K562 (cell line): ENCODE data around the gene EMC8. TPM values are rescaled to one million over a fixed set of nuclear protein-coding genes. Genes with fewer than 3 reads are reported as not detected.

Experiments
- ATAC-seq: fragments of 200-7000 bp; cut with Tn5 transposase; 3 replicates; pipeline ENCODE4 v1.9.1; 2020; ENCODE audit warnings: moderate library complexity
- BruUV-seq: library from RNA; stranded (reverse); fragments of 400-500 nt; replicated peaks from 2 replicates; lab custom pipeline; 2021; lab: Mats Ljungman, UMichigan
- CTCF ChIA-PET: fragments of 300-600 bp; formaldehyde crosslinking; extraction: SDS; loops from one replicate; lab custom pipeline; 2021; ENCODE audit warnings: low intra/inter-chr PET ratio; lab: Yijun Ruan, JAX
- POLR2A ChIA-PET: fragments of 300-600, 350-650 bp; sonication (Branson Sonifier 250); formaldehyde crosslinking; extraction: SDS; loops from one replicate; lab custom pipeline; 2021; ENCODE audit warnings: antibody characterized with exemption, inconsistent platforms; lab: Yijun Ruan, JAX
- DNase-seq, 4 experiments: peaks; one replicate each; pipeline versions ENCODE4 v3.0.0 to v3.0.0-alpha.2; 2011 to 2018; ENCODE audit warnings: low spot score in 3 of 4, mixed read lengths in 3 of 4; ENCODE audit errors: extremely low read depth in 1 of 4
- FAIRE-seq: peaks from 2 replicates; lab custom pipeline; 2011; peaks lifted over from hg19 to GRCh38; lab: Jason Lieb, UNC
- H2AFZ ChIP-seq: 2 replicates; pipeline ENCODE4 v1.6.0; 2011; ENCODE audit warnings: low read depth, low read length, control low read depth, inconsistent platforms
- H3K27ac ChIP-seq: fragments of 200-600 bp; 3 replicates; pipeline ENCODE4 v1.8.0; 2011; ENCODE audit warnings: low read depth, mild to moderate bottlenecking, control low read depth, inconsistent platforms, low read length, moderate library complexity, mixed read lengths; ENCODE audit errors: extremely low read depth
- H3K27me3 ChIP-seq, 2 experiments: fragments of 300-600 bp in 1 of 2; 2 replicates in 1 of 2; 3 replicates in 1 of 2; pipeline versions ENCODE4 v1.6.0 to v1.8.0; 2011; ENCODE audit warnings: inconsistent platforms in 2 of 2, low read length in 2 of 2, mild to moderate bottlenecking in 1 of 2, mixed read lengths in 1 of 2, moderate library complexity in 1 of 2; ENCODE audit not compliant: control insufficient read depth in 2 of 2, insufficient read depth in 2 of 2
- H3K36me3 ChIP-seq: fragments of 300-600 bp; 3 replicates; pipeline ENCODE4 v1.8.0; 2011; ENCODE audit warnings: mild to moderate bottlenecking, low read length, inconsistent platforms; ENCODE audit not compliant: control insufficient read depth, insufficient read depth
- H3K4me1 ChIP-seq, 2 experiments: fragments of 200-600 bp in 1 of 2; replicated peaks in 1 of 2; 2 replicates in 1 of 2; 3 replicates in 1 of 2; pipeline versions ENCODE4 v1.5.1 to v1.8.0; 2011; ENCODE audit warnings: inconsistent platforms in 2 of 2, low read length in 2 of 2, mild to moderate bottlenecking in 1 of 2, mixed read lengths in 1 of 2, moderate library complexity in 1 of 2; ENCODE audit not compliant: control insufficient read depth in 2 of 2, insufficient read depth in 2 of 2
- H3K4me2 ChIP-seq: 2 replicates; pipeline ENCODE4 v1.6.1; 2011; ENCODE audit warnings: low read length, control low read depth, inconsistent platforms, mixed read lengths; ENCODE audit not compliant: insufficient read depth
- H3K4me3 ChIP-seq: fragments of 200-600 bp; sonication (generic), shearing (Covaris generic); 2 replicates; pipeline ENCODE4 v1.5.1; 2016; ENCODE audit warnings: control low read depth, inconsistent platforms
- H3K79me2 ChIP-seq: fragments of 200-600 bp; 3 replicates; pipeline ENCODE4 v1.8.0; 2011; ENCODE audit warnings: low read length, inconsistent platforms; ENCODE audit not compliant: control insufficient read depth, insufficient read depth
- H3K9ac ChIP-seq, 2 experiments: 2 replicates each; pipeline versions ENCODE4 v1.6.0 to v1.6.1; 2011; ENCODE audit warnings: low read depth in 2 of 2, low read length in 2 of 2, control low read depth in 1 of 2, inconsistent platforms in 1 of 2, mild to moderate bottlenecking in 1 of 2, mixed read lengths in 1 of 2; ENCODE audit not compliant: insufficient read depth in 1 of 2
- H3K9me1 ChIP-seq: one replicate; pipeline ENCODE4 v1.6.0; 2011; ENCODE audit warnings: inconsistent platforms, mild to moderate bottlenecking, low read length, moderate library complexity; ENCODE audit not compliant: control insufficient read depth, insufficient read depth
- H3K9me3 ChIP-seq: replicated peaks from 2 replicates; pipeline ENCODE4 v1.5.1; 2011; ENCODE audit warnings: low read depth, low read length, inconsistent platforms; ENCODE audit not compliant: control insufficient read depth, insufficient read depth
- H4K20me1 ChIP-seq: replicated peaks from 2 replicates; pipeline ENCODE4 v1.6.1; 2011; ENCODE audit warnings: low read length, inconsistent platforms, mixed read lengths; ENCODE audit not compliant: control insufficient read depth, insufficient read depth
- CEBPG ChIP-seq, 3 experiments: fragments of 200-800 bp in 1 of 3; sonication (Bioruptor generic) in 1 of 3; sonication (generic) in 1 of 3; formaldehyde crosslinking in 1 of 3; IDR thresholded peaks in 2 of 3; conservative IDR thresholded peaks in 1 of 3; 2 replicates each; pipeline versions ENCODE4 v1.6.1 to v1.8.0; 2016 to 2022; ENCODE audit warnings: missing compliant biosample characterization in 2 of 3, missing genetic modification characterization in 2 of 3, mild to moderate bottlenecking in 1 of 3, missing genetic modification reagents in 1 of 3
- DDX20 ChIP-seq: fragments of 450-650 bp; IDR thresholded peaks from 2 replicates; pipeline ENCODE4 v1.6.1; 2016; ENCODE audit warnings: missing genetic modification characterization, low read depth, mild to moderate bottlenecking, missing compliant biosample characterization, moderate library complexity
- NFE2 ChIP-seq: IDR thresholded peaks from 2 replicates; pipeline ENCODE4 v1.6.1; 2014; ENCODE audit warnings: antibody characterized with exemption, low read depth
- PYGO2 ChIP-seq: fragments of 450-650 bp; IDR thresholded peaks from 2 replicates; pipeline ENCODE4 v1.6.1; 2016; ENCODE audit warnings: mild to moderate bottlenecking, missing genetic modification characterization, moderate library complexity, missing compliant biosample characterization
- SMARCE1 ChIP-seq: fragments of 450-650 bp; IDR thresholded peaks from 2 replicates; pipeline ENCODE4 v1.7.1; 2016; ENCODE audit warnings: mild to moderate bottlenecking
- ZNF212 ChIP-seq: fragments of 450-650 bp; formaldehyde crosslinking; IDR thresholded peaks from 2 replicates; pipeline ENCODE4 v1.4.0; 2020; ENCODE audit warnings: mild to moderate bottlenecking
- WGBS: fragments of 100-300 bp; shearing (Covaris generic); methylation state at CpG from one replicate; pipeline ENCODE4 v1.1.6; 2016; ENCODE audit warnings: low coverage, mixed read lengths; ENCODE audit not compliant: insufficient coverage; ENCODE audit errors: missing lambda C conversion rate; 5-methylcytosine and 5-hydroxymethylcytosine counted together
- in situ Hi-C: fragments of 300-500 bp; cut with MboI; formaldehyde crosslinking; loops from 4 replicates; pipeline ENCODE4 v1.15.0; 2018; ENCODE audit warnings: inconsistent platforms, mixed read lengths
- intact Hi-C: fragments of 100-400 bp; cut with micrococcal nuclease; formaldehyde crosslinking; loops from 2 replicates; pipeline ENCODE4 v1.14.2; 2022
- polyA plus RNA-seq, 8 experiments: library from polyadenylated mRNA; depleted of rRNA in 4 of 8; stranded (reverse) in 5 of 8; unstranded in 3 of 8; fragments of >200 nt; fragmentation: Nextera tagmentation in 2 of 8; fragmentation: Illumina TruSeq in 1 of 8; extraction: Ambion mirVana in 2 of 8; extraction: Trizol in 1 of 8; gene quantifications; 2 replicates each; pipeline versions ENCODE4 v1.2.1 to v1.2.3, GENCODE V29; 2011 to 2014; ENCODE audit warnings: inconsistent platforms in 1 of 8, missing spikeins in 1 of 8
- total RNA-seq, 7 experiments: library from RNA; depleted of rRNA in 6 of 7; stranded (reverse); fragments of >200 nt in 6 of 7; fragmentation: Illumina TruSeq in 2 of 7; extraction: Trizol in 2 of 7; gene quantifications; 2 replicates each; pipeline versions ENCODE4 v1.2.1 to v1.2.3, GENCODE V29; 2011 to 2021; ENCODE audit warnings: low replicate concordance in 1 of 7
- TF ChIP-seq, protein P1 (sequence below): fragments of 450-650 bp; IDR thresholded peaks from one replicate; pipeline ENCODE4 v1.6.1; 2018; ENCODE audit warnings: mild to moderate bottlenecking, moderate library complexity; ENCODE audit not compliant: partially characterized antibody

Gene EMC8
- total and polyA plus RNA-seq, 9 of the 15 experiments (the other 6 are each of a cell fraction or from before 2014, with no cell fraction given): 11.4 to 81.8 (median 48.6) TPM

DNA sequence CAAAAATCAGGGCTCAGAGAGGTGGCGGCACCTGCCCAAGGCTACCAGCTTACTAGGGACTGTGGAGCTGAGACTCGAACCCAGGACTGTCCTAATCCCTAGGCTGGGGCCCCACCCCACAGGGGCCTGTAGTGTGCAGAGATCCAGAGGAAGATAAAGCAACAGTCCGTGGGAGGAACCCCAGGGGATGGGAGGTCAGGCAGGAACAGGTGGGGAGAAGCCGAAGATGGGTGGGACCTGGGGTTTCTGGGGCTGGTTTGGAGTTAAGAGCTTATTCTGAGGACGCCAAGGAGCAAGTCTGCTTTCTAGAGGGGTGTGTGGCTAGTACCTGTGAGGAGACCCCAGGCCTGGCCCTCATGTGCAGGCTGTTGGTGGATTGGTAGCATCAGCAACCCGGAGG lies 63.4 kb downstream of the EMC8 start:
- ATAC-seq (no peak), FAIRE-seq (no peak), DNase-seq (no peak)
- TF ChIP-seq DDX20 (tag) (no peak), CEBPG (CRISPR knock-in tag; IDR thresholded peaks at IDR 0.05) (no peak), CEBPG (tag; conservative IDR thresholded peaks at IDR 0.05 in 1 of 2, IDR thresholded peaks at IDR 0.05 in 1 of 2) (no peak), PYGO2 (tag) (no peak), SMARCE1 (no peak), NFE2 (no peak), ZNF212 (CRISPR knock-in tag) (no peak)
- TF ChIP-seq, protein P1, sequence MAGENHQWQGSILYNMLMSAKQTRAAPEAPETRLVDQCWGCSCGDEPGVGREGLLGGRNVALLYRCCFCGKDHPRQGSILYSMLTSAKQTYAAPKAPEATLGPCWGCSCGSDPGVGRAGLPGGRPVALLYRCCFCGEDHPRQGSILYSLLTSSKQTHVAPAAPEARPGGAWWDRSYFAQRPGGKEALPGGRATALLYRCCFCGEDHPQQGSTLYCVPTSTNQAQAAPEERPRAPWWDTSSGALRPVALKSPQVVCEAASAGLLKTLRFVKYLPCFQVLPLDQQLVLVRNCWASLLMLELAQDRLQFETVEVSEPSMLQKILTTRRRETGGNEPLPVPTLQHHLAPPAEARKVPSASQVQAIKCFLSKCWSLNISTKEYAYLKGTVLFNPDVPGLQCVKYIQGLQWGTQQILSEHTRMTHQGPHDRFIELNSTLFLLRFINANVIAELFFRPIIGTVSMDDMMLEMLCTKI: no peak
- WGBS: 13% methylated on average over 5 of the region's 6 CpGs
- no peak overlapping the region for H2AFZ ChIP-seq
- no peaks in the 10 kb centered on the region for H3K79me2 ChIP-seq
- no peak overlapping the region for H3K4me3 ChIP-seq
- H3K9me3 ChIP-seq: no peaks in the 10 kb centered on the region
- H4K20me1 ChIP-seq: peaks cover 4% of the 10 kb centered on the region
- H3K9me1 ChIP-seq: peaks cover 2% of the 10 kb centered on the region
- H3K27ac ChIP-seq: no peak overlapping the region
- ChIA-PET CTCF (no interaction called here), POLR2A (interaction anchor here (0.6 kb wide), 2 partner anchors 9 to 471 kb away, joined by 4 to 5 read pairs; no protein-coding TSS in a partner anchor)
- no peak overlapping the region for H3K4me2 ChIP-seq
- intact Hi-C loops: no loop called here
- no peaks in the 10 kb centered on the region for H3K36me3 ChIP-seq
- peaks cover 20 to 48% of the 10 kb centered on the region in 2 experiments for H3K27me3 ChIP-seq
- BruUV-seq: no TSS peak
- in situ Hi-C loops: no loop called here
- H3K4me1 ChIP-seq: peaks cover 2 to 15% of the 10 kb centered on the region in 2 experiments; a peak in 4 of 5 replicates
- no peak overlapping the region for H3K9ac ChIP-seq
